ENCODE measurements around the gene BLVRB.
A peak's percentile ranks its signal among the peaks of the same experiment; 100 is the strongest.
"Not testable (repeated sequence)": the region's sequence is repeated elsewhere in the genome, so short reads cannot be mapped to it uniquely, and the experiment has no call there.

The BLVRB gene

DNA sequence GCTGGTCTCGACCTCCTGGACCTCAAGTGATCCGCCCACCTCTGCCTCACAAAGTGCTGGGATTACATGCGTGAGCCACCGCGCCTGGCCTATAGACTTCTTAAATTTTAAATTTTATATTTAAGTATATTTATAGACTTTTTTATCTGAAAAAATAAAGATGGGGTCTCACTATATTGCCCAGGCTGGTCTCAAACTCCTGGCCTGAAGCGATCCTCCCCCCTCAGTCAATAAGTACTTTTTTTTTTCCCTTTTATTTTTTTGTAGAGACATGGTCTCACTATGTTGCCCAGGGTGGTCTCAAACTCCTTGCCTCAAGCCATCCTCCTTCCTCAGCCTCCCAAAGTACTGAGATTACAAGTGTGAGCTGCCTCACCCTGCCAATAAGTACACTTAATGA lies 41.6 kb downstream of the BLVRB start:
- no peak for DNase-seq (ENCODE audit: low read depth in 2 of 2, low spot score in 1 of 2)

DNA sequence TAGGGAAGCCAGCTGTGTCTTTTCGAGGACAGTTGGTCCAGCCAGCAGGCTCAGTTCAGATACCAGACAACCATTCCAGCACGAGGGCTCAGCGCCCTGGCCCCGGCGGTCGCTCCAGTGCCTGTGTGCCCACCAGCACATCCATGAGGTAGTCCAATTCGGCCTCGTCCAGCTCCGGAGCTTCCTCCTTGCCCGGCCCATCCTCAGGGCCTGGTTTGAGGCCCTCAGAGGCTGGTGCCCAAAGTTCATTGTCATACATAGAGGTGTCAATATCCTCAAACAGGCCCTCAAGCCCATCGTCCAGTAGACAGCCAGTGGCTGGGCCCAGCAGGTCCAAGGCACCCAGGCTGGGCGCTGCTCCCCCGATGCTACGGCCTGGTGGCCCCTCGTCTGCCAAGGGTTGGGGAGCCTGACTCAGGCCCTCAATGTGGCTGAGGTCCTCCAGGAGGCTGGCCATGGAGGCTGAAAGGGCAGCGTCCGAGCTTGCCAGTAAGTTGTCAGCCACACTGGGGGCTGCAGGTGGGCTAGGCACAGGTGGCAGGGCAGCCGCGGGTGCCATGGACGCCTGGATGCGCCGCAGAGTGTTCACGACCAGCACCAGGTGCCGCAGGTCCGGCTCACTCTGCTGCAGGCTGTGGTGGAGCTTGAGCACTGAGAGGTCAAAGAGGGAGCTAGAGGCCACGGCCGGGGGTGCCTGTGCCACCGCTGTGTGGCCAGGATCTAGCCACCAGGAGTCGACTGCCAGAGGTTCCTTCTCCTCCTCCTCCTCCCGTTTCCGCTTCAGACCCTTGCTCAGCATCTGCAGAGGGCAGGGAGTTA lies 42.6 kb downstream of the BLVRB start:
- DNase-seq (ENCODE audit: low read depth in 2 of 2, low spot score in 1 of 2): no peak

DNA sequence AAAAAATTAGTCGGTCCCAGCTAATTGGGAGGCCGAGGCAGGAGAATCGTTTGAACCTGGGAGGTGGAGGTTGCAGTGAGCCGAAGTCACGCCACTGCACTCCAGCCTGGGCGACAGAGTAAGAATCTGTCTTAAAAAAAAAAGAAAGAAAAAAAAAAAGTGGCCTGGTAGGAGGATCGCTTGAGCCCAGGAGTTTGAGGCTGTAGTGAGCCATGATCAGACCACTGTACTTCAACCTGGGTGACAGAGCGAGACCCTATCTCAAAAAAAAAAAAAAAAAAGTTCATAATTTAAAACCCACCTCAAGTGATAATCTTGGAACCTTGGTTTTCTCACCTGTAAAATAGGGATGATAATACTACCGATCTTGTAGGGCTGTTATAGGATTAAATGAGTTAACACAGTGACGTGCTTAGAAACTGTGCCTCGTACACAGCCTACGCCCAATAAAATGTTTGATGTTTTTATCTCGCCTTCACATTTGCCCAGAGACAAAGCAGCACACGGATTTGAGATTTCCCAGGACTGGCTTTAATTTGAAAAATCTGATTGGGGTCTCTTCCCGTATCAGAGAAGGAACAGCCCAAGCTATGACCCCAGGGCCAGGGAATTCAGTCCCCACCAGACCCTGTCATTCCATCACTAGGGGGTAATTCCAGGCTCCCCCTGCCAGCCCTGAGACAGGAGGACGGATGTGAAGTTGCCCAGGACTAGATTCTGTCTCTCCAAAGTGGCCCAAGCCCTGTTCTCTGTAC lies 43.4 kb downstream of the BLVRB start:
- DNase-seq (ENCODE audit: low read depth in 2 of 2, low spot score in 1 of 2): no peak

DNA sequence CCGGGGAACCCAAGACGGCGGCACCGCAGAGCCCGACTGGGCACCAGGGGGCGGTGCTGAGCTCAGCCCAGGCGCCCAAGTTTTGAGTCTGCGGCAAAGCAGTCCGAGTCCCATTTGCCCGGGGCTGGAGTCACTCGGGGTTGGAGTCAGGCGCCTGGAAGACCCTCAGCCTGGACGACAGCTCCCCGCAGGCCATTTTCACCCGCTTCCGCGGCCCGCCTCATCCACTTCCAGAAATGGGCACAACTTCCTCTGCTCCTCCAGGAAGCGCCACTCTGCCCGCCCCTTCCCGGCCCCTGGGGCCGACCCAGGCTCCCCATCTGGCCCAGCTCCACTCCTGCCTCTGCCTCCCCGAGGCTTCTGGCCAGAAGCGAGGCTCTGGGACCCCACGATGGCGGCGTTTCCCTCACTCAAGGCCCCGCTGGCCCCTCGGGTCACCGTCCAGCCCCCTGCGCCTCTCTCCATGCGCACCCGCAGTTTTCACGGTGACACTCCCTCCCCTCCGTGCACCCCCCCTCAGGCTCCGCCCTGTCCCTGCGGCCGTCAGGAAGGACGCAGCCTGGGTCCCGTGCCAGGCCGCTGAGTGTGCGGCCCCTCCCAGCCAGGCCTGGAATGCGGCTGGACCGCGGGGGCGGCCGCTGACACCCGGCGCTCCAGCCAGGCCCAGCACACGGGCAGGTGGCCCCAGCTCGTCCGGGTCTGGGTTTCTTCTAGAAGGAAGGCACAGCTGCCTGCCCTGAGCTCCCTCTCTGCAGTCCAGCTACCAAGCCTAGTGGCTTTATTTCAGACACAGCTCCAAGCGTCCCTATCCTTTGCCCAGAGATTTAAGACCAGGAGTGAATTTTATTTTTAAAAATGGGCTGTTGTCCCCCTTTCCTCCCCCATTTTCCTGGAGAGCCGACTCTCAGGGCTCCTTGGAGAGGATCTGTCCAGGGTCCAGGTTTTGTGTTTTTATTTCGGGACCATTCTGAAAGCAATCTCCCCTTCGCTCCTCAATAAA lies 44.5 kb downstream of the BLVRB start:
- peak; percentile 30 to 40 for DNase-seq (ENCODE audit: low read depth in 2 of 2, low spot score in 1 of 2)

DNA sequence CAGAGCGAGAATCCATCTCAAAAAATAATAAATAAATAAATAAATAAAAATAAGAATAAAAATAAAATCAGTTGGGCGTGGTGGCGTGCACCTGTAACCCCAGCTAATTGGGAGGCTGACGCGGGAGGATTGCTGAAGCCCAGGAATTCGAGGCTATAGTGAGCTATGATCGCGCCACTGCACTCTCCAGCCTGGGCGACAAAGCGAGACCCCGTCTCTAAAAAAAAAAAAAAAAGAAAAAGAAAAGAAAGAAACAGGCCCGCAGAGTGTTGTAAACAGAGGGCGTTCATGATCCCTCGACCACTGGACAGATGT lies 45.1 kb downstream of the BLVRB start:
- no peak for DNase-seq (ENCODE audit: low read depth in 2 of 2, low spot score in 1 of 2)

DNA sequence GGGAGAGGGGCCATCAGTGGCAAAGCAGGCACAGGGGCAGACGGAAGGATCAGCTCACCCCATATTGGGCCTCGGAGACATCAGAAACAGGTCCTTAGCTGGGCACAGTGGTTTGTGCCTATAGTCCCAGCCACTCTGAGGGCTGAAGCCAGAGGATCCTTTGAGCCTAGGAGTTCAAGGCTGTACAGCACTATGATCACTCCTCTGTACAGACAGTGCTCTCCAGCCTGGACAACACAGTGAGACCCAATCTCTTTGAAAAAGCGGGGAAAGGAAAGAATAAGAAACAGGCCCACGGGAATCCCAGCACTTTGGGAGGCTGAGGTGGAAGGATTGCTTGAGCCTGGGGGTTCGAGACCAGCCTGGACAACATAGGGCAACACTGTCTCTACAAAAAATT lies 45.8 kb downstream of the BLVRB start:
- no peak for DNase-seq (ENCODE audit: low read depth in 2 of 2, low spot score in 1 of 2)

DNA sequence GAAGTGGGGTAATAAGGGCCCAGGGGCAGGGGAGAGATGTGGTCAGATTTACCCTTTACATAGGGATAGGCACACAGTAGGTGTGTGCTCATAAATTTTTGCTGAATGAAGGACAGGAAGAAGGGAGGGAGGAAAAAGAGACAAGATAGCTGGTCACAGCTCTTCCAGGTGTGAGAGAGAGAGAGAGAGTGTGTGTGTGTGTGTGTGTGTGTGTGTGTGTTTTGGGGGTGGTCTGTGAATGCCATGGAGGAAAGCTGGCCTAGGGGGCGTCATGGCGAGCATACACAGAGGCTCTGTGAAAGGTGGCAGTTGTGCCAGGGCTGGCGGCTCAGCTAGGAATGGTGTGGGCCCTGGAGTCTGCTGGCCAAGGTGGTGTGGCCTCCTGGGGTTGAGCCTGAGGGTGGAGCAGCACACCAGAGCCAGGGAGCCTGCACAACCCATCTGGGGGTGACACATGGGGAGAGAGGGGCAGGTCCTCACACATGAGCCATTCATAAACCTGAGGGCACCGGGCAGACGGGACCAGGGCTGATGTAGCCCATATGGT lies 46.4 kb downstream of the BLVRB start:
- no peak for DNase-seq (ENCODE audit: low read depth in 2 of 2, low spot score in 1 of 2)

DNA sequence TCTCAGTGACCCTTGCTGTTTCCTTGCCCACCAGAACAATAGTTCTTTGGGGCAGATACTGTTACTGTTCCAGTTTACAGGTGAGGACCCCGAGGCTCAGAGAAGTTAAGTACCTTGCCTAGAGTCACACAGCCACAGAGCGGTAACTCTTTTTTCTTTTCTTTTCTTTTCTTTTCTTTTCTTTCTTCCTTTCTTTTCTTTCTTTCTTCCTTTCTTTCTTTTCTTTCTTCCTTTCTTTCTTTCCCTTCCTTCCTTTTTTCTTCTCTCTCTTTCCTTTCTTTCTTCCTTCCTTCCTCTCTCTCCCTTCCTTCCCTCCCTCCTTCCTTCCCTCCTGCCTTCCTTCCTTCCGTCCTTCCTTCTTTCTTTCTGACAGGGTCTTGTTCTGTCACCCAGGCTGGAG lies 47.5 kb downstream of the BLVRB start:
- DNase-seq (ENCODE audit: low read depth in 2 of 2, low spot score in 1 of 2): no peak

DNA sequence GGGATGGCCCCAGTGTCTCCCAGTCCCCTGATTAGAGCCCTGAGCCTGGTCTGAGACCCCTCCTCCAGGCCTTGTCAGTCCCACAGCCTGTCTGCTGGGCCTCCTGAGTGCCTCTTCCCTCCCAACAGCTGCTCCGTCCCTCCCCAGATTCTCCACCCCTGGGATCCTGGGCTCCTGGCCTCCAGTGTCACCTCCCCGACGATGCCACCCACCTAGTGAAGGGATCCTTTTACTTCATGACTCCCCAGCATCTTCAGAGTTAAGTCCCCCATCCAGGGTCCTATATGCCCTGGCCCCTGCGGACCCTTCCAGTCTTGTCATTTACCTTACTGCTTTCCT lies 47.9 kb downstream of the BLVRB start:
- no peak for DNase-seq (ENCODE audit: low read depth in 2 of 2, low spot score in 1 of 2)

DNA sequence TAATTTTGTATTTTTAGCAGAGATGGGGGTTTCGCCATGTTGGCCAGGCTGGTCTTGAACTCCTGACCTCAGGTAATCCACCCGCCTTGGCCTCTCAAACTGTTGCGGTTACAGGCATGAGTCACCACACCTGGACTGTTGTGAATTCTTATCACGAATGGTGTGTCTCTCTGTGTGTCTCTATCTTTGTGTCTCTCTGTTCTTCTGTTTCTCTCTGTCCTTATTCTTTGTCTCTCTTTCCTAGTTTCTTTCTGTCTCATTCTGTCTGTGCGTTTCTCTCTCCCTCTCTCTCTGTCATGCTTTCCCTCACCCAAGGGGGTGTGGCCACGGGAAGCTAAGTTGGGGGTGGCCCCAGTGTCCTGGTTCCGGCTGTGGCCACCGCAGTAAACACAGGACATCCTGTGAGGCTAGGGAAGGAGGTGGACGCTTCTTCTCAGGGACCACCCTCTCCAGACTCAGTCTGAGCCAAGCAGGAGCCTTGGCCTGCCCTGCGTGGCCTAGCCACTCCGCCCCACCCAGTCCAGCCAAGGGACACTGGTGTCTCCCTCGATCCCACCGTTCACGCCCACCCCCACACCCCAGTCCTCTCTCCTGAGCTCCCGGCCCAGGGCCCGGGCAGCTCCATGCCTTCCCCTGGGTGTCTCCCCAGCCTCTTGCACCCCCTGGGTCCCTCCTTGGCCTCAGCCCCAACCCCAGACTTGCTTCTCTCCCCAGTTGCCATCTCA lies 48.5 kb downstream of the BLVRB start:
- no peak for DNase-seq (ENCODE audit: low read depth in 2 of 2, low spot score in 1 of 2)

DNA sequence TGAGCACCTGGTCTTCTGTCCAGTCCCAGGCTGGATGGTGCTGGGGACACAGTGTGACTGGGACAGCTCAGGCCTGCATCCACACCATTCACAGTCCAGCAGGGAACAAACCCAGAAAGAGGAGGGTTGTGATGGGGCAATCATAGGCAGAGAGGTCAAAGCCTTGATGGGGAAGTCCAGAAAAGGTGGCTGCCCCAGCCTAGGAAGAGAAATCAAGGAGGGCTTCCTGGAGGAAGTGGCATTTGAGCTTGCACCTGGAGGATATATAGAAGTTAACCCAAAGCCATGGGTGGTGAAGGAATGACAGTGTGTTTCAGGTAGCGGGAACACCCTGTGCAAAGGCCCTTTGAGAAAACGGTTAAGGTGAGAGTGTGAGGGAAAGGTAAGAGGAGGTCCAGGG lies 49.8 kb downstream of the BLVRB start:
- no peak for DNase-seq (ENCODE audit: low read depth in 2 of 2, low spot score in 1 of 2)

DNA sequence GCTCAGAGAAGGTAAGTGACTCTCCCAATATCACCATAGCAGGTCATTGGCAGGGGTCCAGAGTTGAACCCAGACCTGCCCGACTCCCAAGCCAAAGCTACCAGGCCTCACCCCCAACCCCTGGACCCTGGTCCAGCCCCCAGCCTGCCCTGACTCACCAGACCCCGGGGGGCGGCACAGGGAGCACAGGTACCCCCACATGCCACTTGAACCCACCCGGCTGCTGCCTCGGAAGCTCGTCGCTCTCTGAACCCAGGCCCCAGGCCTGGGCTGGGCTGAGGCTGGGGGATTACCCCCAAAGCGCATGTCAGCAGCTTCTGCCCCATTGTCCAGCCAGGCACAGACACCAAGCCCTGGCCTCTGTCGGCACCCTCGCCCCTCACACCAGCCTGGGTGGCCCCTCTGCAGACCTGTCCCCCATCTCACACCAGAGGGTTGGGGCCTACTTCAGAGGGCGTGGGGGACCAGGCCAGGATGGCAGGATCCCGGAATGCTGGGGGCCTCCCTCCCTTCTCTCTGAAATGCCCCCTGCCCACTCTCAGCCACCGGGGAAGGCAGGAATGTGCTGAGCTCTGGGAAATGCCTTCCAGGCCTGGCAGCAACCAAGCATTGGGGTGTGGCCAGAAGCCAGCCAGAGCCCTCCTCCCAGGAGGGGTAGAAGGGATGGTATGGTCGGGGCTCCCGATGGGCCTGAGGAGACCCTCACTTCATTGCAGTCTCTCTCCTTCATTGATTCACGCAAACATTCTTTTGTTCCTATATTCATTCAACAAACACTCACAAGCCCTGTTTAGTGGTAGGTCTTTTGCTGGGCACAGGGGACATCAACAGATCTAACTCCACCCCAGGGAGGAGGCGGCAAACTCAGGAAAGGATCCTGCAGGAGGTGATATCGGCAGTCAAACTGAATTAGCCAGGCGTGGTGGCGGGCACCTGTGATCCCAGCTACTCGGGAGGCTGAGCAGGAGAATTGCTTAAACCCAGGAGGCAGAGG lies 50.7 kb downstream of the BLVRB start:
- no peak for DNase-seq (ENCODE audit: low read depth in 2 of 2, low spot score in 1 of 2)

DNA sequence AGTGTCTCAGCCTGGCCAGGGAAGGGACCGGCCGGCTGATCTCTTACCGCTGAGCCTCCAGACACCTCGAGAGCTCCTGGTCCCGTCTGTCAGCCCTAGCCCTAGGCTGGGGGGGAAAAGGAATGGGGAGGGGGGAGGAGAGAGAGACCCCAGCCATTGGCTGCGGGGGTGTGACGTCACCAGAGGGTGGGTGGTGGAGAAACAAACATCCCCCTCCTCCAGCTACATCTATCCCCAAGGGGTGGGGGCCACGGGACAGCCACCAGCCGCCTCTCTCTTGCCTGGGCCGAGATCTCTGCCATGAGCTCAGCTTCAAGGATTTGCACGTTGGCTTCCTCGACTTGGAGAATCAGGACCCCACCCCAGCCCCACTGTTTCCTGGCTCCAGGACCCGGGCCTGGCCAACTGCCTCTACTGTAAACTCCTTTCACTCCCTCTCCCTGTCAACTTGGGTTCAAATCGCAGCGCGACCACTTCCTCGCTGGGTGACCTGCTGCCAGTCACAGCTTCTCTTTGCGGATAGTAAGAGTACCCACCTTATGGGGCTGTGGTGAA lies 52.2 kb downstream of the BLVRB start, which contains the start of gene PRX:
Gene PRX (minus strand): TSS at position 88 of the 555 bp plus-strand sequence. CDS start 5,446 bp downstream, outside the sequence.
- no peak for DNase-seq (ENCODE audit: low read depth in 2 of 2, low spot score in 1 of 2)

DNA sequence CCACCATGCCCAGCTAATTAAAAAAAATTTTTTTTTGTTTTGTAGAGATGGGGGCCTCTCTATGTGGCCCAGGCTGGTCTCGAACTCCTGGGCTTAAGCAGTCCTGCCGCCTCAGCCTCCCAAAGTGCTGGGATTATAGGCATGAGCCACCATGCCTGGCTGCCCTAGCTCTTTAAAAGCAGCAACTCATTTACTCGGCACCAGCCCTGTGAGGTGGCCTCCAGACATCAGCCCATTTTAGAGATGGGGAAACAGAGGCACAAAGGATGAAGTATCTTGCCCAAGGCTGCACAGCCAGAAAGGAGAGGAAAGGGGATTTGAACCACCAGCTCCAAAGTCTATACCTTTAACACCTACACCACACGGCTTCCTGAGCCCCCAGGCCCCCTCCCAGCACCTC lies 52.7 kb downstream of the BLVRB start:
- no peak for DNase-seq (ENCODE audit: low read depth in 2 of 2, low spot score in 1 of 2)

DNA sequence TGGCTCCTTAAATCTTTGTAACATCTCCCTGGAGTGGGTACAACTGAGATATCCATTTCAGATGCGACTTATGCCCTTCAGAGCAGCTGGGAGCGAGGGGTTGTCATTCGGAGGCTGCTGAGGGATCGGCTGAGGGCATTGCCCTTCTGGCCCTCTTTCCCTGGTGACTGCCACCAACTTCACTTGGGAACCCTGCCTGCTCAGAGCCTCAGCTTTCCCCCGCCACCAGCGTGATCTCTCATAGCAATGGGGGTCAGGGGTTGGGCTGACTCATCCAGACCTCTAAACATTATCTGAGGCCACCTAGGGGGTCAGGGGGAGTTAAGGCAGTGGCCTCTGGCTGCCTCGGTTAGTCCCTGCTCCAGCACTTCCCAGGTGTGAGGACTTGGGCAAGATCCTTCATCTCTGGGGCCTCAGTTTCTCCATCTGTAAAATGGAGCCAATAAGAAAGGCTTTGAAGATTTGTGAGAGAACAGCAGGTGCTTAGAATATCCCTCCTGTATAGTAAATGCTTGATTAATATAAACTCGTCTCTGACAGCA lies 53.5 kb downstream of the BLVRB start:
- DNase-seq (ENCODE audit: low read depth in 2 of 2, low spot score in 1 of 2): no peak

DNA sequence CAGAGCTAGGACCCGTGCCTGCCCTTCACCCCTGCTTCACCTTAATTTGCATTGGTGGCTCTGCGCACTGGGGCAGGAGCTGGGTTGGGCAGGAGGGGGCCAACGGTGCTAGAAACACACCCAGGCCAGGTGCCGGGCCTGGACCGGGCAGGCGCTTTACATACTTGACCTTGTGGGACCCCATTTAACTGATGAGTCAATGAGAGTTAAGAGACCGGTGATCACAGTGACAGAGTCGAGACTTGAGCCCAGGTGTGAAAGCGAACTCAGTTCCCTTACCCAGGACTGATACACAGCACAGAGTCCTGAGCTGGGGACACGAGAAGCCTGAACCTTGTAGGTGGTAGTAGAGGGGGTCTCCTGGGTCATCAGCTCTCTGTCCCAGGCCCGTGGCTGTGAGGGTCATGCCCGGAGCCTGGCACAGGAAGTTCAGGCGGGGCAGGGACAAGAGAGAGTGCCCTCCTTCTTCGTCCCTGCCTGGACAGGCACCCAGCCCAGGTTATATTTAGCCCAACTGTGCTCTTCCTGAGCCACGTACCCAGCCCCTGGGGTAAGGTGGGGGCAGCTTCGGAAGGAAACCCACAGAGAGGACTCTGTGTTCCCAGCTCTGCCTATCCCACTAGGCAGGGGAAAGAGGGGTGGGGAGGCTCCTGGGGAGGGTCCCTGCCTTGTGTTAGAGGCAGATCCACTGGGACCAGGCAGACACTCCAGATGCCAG lies 54.3 kb downstream of the BLVRB start:
- DNase-seq (ENCODE audit: low read depth in 2 of 2, low spot score in 1 of 2): no peak

DNA sequence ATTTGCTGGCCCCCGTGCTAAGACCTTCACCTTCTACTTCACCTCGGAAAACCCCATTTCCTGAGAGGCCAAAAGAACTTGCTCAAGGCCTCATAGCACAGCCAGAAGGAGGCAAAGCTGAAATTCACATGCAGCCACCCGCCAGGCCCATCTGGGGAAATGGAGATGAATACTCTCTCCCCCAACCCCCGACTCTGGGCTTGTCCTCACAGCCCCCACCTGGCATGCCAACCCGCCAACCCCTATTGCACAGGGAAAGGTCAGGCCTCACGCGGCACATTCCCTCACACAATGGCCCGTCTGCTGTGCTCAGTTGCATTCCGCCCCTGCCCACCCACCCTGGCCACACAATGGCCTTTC lies 55.5 kb downstream of the BLVRB start:
- no peak for DNase-seq (ENCODE audit: low read depth in 2 of 2, low spot score in 1 of 2)

DNA sequence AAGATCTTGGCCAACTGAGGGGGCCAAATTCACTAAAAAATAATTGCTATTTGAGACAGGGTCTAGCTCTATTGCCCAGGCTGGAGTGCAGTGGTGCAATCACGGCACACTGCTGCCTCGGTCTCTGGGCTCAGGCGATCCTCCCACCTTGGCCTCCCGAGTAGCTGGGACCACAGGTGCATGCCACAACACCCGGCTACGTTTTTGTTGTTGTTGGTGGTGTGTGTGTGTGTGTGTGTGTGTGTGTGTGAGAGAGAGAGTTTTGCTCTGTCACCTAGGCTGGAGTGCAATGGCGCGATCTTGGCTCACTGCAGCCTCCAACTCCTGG lies 57.0 kb downstream of the BLVRB start:
- DNase-seq (ENCODE audit: low read depth in 2 of 2, low spot score in 1 of 2): not testable (repeated sequence)
